Lower leg skin (tissue), 4 donors: ENCODE measurements around the gene FLAD1. TPM values are rescaled to one million over a fixed set of nuclear protein-coding genes. Genes with fewer than 3 reads are reported as not detected.

ENCODE experiments used
- DNase-seq, 2 donors: peaks; one replicate each; pipeline ENCODE4 v3.0.0-alpha.2; 2019; ENCODE audit warnings: low spot score in 2 of 2
- H3K4me3 ChIP-seq: fragments of 200-600 bp; sonication (generic); 2 replicates; pipeline ENCODE4 v1.5.1; 2017; ENCODE audit warnings: mild to moderate bottlenecking, low read depth; ENCODE audit not compliant: poor library complexity, severe bottlenecking
- CTCF ChIP-seq, 3 donors: fragments of 450-650 bp; IDR thresholded peaks; one replicate each; pipeline ENCODE4 v1.5.1; 2016; ENCODE audit warnings: antibody characterized with exemption in 3 of 3, mild to moderate bottlenecking in 3 of 3, moderate library complexity in 2 of 3
- POLR2A ChIP-seq, 2 donors: fragments of 450-650 bp; IDR thresholded peaks; one replicate each; pipeline ENCODE4 v1.6.1; 2016 to 2017; ENCODE audit warnings: antibody characterized with exemption in 2 of 2, mild to moderate bottlenecking in 1 of 2, moderate library complexity in 1 of 2
- WGBS, 2 donors: methylation state at CpG; one replicate each; pipeline ENCODE4 v1.1.5; 2018; 5-methylcytosine and 5-hydroxymethylcytosine counted together
- intact Hi-C: fragments of 100-400 bp; cut with DNase I; formaldehyde crosslinking; loops from one replicate; pipeline ENCODE4 v1.15.0; 2023; ENCODE audit warnings: low total_unique reads
- total RNA-seq, 4 donors: library from RNA; depleted of rRNA; stranded (reverse); fragments of >200 nt; gene quantifications; one replicate each; pipeline ENCODE4 v1.1.0, GENCODE V29; 2016

The FLAD1 gene
- total RNA-seq, 4 donors from 2014 or later, result 38.7 to 45.3 (median 41.6) TPM

DNA sequence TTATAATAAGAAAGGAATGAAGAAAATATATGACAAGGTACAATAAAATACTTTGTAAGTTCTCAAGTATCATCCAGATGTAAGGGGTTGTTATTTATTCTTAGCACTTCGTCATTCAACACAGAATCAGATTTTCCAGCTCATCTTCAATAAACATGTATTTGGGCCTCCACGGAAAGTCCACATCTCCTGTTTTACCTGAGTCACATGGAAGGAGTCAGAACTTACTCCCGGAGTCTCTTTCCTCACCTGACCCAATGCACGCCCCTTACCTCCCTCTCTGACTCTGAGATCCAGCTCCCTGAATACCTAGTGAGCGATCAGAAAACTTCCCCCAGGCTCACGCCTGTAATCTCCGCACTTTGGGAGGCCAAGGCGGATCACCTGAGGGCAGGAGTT lies 45.2 kb upstream of the FLAD1 start:
- no peak for TF ChIP-seq CTCF (IDR thresholded peaks at IDR 0.05)
- no peak for TF ChIP-seq POLR2A (IDR thresholded peaks at IDR 0.05)
- WGBS, 2 donors, result 63 to 74% methylated on average over 8 of the region's 8 CpGs
- intact Hi-C loops, result no loop called here

GRCh38 chr1:154938604-154939399 lies 44.3 kb upstream of the FLAD1 start:
- intact Hi-C loops, result no loop called here
- no peak for DNase-seq
- H3K4me3 ChIP-seq, result no peak overlapping the region
- WGBS, 2 donors, result 88 to 90% methylated on average over 7 of the region's 7 CpGs
- no peak for TF ChIP-seq POLR2A (IDR thresholded peaks at IDR 0.05)
- no peak for TF ChIP-seq CTCF (IDR thresholded peaks at IDR 0.05)

More for the DNA sequence above, 45.2 kb upstream of the FLAD1 start:
- no peak overlapping the region for H3K4me3 ChIP-seq
- DNase-seq, result no peak

GRCh38 chr1:154940213-154940560 lies 43.0 kb upstream of the FLAD1 start:
- TF ChIP-seq POLR2A (IDR thresholded peaks at IDR 0.05), result no peak
- TF ChIP-seq CTCF (IDR thresholded peaks at IDR 0.05), result no peak

GRCh38 chr1:154940651-154941194 lies 42.4 kb upstream of the FLAD1 start:
- H3K4me3 ChIP-seq, result no peak overlapping the region
- WGBS, 2 donors, result 63 to 65% methylated on average over 8 of the region's 8 CpGs
- intact Hi-C loops, result no loop called here
- TF ChIP-seq CTCF (IDR thresholded peaks at IDR 0.05) (no peak), POLR2A (IDR thresholded peaks at IDR 0.05) (no peak)
- no peak for DNase-seq

More at GRCh38 chr1:154940213-154940560, 43.0 kb upstream of the FLAD1 start:
- no peak overlapping the region for H3K4me3 ChIP-seq
- DNase-seq, result no peak
- WGBS, 2 donors, result 75 to 86% methylated on average over 1 of the region's 1 CpG
- intact Hi-C loops, result no loop called here

GRCh38 chr1:154941333-154942013 lies 41.7 kb upstream of the FLAD1 start:
- 60 to 70% methylated on average over 5 of the region's 5 CpGs for WGBS, 2 donors
- intact Hi-C loops, result no loop called here
- TF ChIP-seq POLR2A (IDR thresholded peaks at IDR 0.05), result no peak
- no peak for TF ChIP-seq CTCF (IDR thresholded peaks at IDR 0.05)
- H3K4me3 ChIP-seq, result no peak overlapping the region
- no peak for DNase-seq
